ENCODE measurements around the gene WDR48.

The WDR48 gene

DNA sequence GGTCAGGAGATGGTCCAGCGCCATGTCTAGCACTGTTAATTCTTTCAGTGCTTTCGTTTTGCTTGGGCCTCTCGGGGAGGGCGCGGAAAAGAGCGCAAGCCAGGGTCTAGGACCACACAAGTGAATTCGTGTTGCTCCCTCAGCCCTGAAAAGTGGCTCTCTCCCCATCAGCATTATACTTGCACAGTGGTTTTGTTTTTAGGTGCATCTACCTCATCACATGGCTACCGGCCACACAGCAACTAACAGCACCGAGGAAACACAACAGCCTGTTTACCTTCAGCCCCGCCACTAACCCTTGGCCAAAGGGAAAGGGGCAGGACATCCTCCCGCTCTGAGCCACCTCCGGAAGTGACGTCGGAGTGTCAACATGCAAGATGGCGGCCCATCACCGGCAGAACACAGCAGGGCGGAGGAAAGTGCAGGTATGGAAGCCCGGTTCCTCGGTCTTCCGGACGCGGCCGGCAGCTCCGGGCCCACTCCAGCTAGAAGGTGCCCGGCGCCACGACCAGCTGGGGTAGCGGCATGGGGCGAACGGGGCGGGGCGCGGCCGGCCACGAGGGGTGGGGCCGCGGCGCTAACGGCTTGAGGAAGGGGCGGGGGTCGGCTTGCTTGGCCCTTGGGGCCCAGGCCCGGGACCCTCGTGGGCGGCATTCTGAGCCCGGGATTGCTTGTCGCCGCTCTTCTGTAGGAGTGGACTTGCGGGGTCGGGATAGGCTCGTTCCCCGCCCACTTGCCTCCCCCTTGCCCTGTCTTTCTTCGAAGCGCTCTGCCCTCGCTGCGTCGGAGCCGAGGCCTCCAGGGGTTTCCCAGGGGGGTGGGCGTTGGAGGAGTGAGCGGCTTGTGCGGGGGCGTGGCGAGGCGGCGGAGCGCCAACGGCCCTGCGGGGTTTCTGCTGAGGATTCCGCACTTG lies at the start of gene WDR48, which contains the start of gene SCN11A:
Gene WDR48, plus strand, starts transcription at position 368 of the 913 bp plus-strand sequence. Its CDS starts 10 bp downstream, at position 378.
Gene SCN11A, minus strand, starts transcription at position 296 of the 913 bp plus-strand sequence. CDS start 101,582 bp downstream, outside the sequence.
- TF ChIP-seq, protein P1, sequence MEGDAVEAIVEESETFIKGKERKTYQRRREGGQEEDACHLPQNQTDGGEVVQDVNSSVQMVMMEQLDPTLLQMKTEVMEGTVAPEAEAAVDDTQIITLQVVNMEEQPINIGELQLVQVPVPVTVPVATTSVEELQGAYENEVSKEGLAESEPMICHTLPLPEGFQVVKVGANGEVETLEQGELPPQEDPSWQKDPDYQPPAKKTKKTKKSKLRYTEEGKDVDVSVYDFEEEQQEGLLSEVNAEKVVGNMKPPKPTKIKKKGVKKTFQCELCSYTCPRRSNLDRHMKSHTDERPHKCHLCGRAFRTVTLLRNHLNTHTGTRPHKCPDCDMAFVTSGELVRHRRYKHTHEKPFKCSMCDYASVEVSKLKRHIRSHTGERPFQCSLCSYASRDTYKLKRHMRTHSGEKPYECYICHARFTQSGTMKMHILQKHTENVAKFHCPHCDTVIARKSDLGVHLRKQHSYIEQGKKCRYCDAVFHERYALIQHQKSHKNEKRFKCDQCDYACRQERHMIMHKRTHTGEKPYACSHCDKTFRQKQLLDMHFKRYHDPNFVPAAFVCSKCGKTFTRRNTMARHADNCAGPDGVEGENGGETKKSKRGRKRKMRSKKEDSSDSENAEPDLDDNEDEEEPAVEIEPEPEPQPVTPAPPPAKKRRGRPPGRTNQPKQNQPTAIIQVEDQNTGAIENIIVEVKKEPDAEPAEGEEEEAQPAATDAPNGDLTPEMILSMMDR (IDR thresholded peaks at IDR 0.05), result no peak

- TF ChIP-seq, protein P1 (IDR thresholded peaks at IDR 0.05), result no peak
Measured at GRCh38 chr3:39005295-39005694, 46.5 kb upstream of the WDR48 start.

GRCh38 chr3:39011191-39011736 lies 40.6 kb upstream of the WDR48 start:
- TF ChIP-seq, protein P1 (IDR thresholded peaks at IDR 0.05), result no peak

DNA sequence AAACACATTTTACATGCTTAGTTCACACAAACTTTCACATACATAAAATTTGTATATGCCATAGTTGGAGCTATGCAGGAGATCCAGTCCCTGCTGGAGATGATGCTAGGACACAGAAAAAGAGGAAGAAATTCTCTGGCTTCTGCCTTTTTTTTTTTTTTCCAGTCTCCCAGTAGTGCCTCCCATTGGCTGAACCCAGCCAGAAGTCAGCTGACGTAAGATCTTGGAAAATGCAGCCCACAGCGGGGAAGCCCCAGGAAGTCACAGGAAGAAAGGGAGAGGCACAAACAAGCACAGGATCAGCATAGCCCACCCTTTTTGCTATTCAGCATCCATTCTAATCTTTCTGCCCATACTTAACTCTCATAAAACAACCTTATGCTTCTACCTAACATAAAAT lies 38.5 kb upstream of the WDR48 start:
- TF ChIP-seq, protein P1 (IDR thresholded peaks at IDR 0.05), result no peak

GRCh38 chr3:39013921-39014509 lies 37.8 kb upstream of the WDR48 start:
- TF ChIP-seq, protein P1 (IDR thresholded peaks at IDR 0.05), result no peak

DNA sequence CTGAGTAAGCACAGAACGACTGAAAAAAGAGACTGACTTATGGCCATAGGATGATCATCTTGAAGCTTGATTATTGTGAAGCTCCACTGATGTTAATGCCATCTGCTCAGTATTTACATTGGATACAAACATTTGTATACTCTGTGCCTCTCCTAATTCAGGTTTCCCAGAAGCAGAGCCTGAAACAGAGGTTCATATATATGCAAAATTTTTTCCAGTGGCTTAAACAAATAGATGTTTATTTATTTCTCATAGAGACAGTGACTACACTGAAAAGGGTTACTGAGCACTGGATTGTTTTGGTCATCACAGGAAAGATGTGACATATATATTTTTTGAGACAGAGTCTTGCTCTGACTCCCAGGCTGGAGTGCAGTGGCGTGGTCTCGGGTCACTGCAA lies 36.4 kb upstream of the WDR48 start:
- TF ChIP-seq, protein P1 (IDR thresholded peaks at IDR 0.05), result no peak

- TF ChIP-seq, protein P1 (IDR thresholded peaks at IDR 0.05), result no peak
Measured at GRCh38 chr3:39019299-39019698, 32.5 kb upstream of the WDR48 start.

Measured in LNCAP (cell line).